Kidney tubule cell (primary cell): ENCODE data around the gene LHFPL5.

Experiments used
- DNase-seq: peaks from one replicate; pipeline ENCODE4 v3.0.0-alpha.2; 2018; ENCODE audit warnings: low spot score

The LHFPL5 gene

DNA sequence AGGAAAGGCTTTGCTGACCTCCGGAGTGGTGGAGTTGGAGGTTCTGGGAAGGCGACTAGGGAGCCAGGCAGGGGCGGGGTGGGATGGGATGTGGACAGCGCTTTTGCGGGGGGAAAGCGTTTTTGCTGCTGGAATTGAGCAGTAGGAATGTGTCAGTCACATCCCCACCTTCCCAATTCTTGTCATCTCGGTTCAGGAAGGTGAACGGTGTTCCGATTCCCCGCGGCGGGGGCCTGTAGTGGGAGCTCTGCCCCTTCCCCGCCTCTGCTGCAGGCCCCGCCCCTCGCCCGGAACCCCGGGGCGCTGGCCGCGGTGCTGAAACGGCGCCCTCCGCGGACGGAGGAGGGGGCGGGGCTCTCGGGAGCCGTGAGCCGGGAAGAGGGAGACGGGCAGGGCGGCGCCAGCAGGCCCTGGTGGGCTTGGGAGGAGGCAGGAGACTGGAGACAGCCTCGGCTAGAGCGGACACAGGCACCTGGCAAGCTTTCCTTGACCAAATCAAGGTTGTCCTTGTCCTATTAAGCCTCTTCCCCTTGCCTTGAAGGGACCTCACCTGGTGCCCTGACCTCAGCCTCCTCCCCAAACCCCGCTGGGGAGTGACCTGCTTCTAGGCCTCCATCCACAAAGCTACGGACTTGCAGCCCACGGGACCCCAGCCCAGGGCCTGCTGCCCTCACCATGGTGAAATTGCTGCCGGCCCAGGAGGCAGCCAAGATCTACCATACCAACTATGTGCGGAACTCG, at the start of gene LHFPL5:
TSS of gene LHFPL5 (plus strand) at position 357 of the 741 bp plus-strand sequence. CDS start at position 676, 319 bp downstream.
- peak; percentile 43 for DNase-seq

DNA sequence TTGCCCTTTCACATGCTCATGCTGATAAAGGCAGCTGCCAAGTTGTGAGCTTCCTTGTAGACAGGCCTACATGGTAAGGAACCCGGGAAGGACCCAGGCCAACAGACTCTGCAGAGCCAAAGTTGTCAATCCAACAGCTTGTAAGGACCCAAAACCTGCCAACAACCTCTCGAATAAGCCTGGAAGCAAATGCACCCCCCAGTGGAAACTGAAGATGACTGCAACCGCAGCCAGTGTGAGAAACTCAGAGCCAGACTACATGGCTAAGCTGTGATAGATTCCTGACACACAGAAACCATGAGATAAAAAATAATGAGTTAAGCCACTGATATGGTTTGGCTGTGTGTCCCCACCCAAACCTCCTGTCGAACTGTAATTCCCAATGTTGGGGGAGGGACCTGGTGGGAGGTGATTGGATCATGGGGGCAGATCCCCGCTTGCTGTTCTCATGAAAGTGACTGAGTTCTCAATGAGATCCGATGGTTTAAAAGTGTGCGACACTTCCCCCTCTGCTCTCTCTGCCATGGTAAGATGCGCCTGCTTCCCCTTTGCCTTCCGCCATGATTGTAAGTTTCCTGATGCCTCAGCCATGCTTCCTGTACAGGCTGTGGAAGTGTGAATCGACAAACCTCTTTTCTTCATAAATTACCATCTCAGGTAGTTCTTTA, 47.6 kb upstream of the LHFPL5 start:
- peak; percentile 17 for DNase-seq

DNA sequence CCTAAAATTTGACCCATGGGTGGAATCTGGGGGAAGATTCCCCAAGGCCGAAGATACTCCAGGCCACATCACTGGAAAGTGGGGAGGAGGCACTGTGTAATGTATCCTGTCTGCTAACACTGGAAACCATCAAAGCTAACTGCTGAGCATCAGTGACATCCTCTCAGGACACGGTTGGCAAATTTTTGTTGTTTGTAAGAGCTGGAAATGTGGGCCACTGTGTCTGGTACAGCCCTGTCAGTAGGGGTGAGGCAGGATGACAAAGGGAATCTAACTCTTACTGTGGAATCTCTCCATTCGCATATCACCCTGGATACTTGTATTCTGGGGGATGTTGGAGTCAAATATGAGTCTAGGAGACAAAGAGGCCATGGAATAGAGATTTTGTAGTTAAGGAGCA, 45.7 kb upstream of the LHFPL5 start:
- no peak for DNase-seq

DNA sequence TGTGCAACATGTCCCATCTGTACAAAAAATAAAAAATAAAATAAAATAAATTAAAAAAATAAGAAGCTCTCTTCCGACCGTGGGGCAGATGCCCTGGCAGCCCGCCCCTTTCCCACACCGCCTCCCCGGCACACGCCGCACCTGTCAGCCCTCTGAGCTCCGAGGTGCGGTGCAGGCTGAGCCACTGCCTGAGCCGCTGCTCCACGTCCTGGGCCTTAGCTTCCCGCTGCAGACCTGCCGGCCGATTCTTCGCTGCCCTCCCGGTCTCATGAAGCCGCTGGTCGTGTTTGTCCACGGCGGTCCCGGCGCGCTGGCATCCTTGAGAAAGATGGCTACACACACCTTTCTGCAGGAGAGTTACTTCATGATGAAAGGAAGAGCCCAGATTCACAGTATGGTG, 39.4 kb upstream of the LHFPL5 start:
- DNase-seq: no peak

DNA sequence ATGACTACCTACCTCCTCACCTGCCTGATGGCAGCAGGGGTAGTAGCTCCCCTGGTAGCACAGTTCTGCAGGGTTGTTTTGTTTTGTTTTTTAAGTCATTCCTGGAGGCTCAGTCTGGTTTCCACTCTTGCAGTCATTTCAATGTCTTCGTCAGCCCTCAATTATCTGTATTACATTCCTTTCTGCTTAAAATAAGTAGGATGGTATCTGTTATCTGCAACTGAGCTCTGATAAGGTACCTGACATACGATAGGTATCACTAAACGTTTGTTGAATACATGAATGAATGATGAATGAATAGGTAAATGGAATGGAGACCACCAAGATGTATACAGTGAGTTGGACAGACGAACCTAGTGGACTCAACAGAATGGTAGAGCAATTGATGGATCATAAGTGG, 35.9 kb upstream of the LHFPL5 start:
- DNase-seq: no peak

DNA sequence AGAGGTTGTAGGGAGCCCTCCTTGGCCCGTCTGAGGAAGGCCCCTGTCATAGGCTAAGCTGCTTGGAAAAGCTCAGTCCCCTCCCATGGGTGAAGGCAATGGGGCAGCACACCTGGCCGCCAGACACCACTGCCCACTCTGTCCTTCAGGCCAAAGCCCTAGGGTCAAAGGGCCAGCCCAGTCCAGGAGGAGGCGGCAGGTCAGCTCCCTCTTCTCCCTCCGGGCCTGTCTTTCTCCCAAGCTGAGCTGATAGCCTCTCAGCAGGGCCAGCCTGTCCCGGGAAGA, 33.9 kb upstream of the LHFPL5 start:
- DNase-seq: no peak

DNA sequence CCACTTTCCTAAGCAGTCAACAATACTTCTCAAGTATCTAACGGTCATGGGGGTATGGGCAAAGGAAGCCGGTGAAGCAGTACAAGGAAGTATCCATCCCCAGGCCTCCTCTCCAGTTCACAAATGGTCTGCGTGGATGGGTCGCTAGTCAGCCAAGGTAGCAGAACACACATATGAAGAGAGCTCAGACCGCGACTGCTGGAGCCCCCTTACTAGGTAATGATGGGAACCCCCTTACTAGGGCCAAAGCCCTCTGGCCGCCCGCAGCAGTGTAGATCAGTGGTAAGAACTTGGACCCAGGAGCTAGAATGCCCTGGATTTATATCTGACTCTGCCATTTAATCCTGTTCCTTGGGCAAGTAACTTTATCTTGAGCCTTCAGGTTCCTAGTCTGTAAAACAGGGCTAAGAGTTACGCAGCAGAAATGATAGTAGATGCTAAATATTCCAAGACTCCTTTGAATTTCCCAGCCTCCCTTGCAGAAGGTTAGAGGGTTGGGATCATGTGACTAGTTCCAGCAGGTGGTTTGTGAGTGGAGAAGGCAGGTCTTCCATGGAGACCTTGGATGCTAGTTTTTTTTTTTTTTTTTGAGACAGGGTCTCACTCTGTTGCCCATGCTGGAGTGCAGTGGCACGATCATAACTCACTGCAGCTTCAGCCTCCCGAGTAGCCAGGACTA, 30.9 kb upstream of the LHFPL5 start:
- DNase-seq: no peak

DNA sequence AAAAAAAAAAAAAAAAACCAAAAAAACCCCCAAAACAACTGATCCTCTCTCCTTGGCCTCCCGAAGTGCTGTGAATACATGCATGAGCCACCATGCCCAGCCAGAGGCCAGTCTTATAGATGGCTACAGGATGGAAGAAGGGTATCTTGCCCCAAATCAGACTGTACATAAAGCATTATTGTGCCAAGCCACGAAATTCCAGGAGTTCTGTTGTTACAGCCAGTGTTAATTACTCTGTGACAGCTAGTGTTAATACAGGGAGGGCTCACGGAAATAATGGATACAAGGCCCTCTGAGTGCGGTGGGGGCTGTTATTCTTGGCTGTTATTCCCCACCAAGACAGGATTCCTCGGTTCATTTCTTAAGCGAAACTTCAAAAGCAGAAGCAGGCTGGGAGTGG, 30.1 kb upstream of the LHFPL5 start:
- no peak for DNase-seq

DNA sequence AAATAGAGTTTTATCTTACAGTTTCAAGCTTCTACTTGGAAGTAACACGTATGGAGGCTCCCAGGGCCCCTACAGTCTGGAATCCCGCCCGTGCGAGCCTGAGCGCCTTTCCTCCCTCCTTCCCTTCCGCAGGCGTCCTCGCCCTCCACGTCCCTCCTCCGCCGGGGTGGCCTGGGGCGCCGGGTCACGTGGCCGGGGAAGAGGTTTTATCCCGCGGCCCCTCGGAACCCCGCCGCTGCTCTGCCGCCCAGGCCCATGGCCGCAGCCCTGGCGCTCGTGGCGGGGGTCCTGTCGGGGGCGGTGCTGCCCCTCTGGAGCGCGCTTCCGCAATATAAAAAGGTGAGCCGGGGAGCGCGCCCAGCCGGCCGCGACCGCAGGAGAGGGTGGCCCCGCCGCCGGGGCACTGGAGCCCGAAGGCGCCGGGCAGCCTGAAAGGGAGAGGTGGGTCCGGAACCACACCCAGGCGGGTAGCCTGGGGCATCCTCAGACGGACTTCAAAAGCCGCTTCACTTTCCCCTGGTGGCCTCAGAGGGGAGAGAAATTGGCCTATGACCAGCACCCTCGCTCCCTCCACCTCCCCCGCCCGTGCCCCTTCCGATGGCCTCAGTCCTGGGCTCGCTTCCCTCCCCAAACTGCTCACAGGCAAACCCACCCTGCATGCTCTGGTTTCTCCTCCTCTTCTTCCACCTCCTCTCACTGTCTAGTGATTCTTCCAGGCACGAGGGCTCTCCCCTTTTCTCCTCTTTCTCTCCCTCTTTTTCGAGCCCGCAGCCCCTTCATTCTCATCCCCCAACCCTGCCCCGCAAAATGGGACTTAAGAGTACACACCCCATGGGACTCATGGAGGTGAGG, 28.6 kb upstream of the LHFPL5 start, which contains the start of gene CLPSL2:
TSS of gene CLPSL2 (plus strand) at position 235 of the 852 bp plus-strand sequence. CDS start at position 256, 21 bp downstream.
- DNase-seq: peak; percentile 15

DNA sequence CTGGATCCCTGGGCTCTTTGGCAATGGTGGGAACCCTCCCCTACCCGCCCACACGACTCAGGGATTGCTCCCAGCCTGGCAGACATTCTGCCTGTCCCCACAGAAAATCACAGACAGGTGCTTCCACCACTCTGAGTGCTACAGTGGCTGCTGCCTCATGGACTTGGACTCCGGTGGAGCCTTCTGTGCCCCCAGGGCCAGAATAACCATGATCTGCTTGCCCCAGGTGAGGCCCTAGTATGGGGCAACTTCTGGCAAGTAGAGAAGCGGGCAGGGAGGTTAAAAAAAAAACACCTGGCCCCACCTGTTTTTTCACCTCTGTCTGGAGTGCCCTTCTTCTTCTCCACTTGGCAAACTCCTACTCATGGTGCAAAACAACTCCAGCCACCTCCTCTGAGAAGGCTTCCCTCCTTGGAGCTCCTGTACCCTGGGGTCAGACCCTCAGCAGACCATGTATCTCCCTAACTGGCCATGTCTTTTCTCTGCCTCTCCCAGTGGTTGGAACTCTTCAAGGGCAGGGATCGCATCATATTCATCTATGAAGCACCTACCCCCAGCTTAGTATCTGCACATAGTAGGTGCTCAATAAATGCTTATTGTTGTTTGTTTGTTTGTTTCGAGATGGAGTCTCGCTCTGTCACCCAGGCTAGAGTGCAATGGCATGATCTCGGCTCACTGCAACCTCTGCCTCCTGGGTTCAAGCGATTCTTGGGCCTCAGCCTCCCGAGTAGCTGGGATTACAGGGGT, 27.6 kb upstream of the LHFPL5 start:
- DNase-seq: no peak

DNA sequence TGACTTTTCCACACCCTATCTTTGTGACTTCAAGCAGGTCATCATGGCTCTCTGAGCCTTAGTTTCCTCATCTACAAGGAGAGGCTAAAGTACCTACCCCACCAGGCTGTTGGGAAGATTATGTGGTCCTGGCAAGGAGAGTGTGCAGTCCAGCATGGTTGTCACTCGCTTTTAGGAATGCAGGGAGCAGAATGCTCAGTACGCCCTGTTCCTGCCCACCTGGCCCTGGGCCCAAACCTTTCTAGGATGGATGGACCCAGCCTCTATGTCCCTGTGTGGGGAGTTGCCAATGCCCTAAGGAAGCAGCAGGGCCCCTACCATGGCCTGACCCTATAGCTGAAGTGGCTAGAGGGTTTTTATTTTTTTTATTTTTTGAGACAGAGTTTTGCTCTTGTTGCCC, 26.7 kb upstream of the LHFPL5 start:
- no peak for DNase-seq

DNA sequence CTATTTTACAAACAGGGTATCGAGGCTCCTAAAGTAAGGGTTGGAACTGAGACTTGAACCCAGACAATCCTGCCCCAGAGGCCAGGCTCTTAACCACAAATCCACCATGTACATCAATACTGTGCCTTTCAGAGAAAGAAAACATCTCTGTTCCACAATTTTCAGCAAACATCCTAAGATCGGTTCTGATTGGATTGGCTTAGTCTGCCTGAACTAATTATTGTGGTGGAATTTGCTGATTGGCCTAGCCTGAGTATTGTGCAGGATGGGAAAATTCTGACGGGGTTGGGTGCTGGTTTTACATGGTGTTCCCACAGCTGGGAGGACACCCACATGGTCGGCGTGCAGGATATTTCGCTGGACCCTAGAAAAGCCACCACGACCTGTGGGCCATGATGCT, 24.4 kb upstream of the LHFPL5 start, which contains the start of gene CLPSL1:
TSS of gene CLPSL1 (plus strand) at position 301 of the 400 bp plus-strand sequence. CDS start at position 393, 92 bp downstream.
- DNase-seq: no peak

DNA sequence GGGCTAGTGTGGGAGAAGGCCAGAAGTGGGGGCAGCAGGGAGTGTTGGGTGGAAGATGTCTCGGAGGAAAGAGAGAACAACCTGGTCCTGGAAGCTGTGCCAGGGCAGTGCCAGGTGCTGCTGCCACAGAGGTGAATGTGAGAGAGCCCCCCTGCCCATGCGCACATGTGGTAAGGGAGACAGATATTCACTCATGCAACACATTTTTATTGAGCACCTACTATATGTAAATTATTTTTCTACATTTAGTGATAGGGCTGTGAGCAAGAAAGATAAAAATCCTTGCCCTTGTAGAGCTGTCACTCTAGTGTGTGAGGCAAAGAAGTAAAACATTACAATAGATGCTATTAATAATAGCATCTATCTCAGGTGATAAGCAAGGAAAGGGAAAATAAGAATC, 23.9 kb upstream of the LHFPL5 start:
- no peak for DNase-seq

DNA sequence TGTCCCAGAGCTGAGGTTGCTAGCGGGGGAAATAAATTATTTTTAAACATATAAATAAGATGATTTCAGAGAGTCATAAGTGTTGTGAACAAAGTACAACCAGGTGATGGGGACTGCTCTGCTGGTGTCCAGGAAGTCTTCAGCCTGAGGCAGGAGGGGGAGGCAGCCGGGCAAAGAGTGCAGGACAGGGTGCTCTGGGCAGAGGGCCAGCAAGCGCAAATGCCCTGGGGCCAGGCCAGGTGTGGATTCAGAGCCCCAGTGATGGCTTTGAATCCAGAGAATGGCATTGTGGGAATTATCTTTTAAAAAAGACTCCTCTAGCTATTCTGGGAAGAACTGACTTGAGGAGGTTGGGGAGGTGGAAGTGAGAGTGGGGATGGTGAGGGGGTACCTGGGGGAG, 22.7 kb upstream of the LHFPL5 start:
- DNase-seq: peak; percentile 31

DNA sequence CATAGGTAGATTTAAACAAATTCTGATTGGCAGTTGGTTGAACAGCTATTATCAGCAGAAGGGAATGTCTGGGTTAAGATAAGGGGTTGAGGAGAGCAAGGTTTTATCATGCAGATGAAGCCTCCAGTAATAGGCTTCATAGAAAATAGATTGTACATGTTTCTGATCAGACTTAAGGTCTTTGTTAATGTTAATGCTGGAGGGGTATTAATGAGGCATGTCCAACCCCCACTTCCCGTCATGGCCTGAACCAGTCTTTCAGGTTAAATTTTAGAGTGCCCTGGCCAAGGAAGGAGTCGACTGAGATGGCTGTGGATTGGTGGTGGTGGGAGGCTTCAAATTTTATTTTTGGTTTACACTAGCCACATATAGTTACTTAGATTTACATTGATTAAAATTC, 21.0 kb upstream of the LHFPL5 start:
- DNase-seq: no peak

DNA sequence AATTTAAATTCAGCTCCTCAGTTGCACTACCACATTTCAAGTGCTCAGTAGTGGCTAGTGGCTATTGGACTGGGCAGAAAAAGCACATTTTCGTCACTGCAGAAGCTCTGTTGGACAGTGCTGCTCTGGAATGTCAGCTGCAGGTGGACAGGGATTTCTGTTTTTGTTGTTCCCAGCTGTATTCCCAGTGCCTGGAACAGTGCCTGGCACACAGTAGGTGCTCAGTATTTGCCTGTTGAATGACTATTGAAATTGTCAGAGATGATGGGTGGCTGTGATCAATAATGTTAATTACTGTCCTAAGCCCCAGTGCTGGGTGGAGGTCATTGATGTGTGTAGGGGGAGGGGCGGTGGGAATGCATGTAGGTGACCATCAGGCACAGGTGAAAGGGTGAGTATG, 18.9 kb upstream of the LHFPL5 start:
- DNase-seq: no peak

DNA sequence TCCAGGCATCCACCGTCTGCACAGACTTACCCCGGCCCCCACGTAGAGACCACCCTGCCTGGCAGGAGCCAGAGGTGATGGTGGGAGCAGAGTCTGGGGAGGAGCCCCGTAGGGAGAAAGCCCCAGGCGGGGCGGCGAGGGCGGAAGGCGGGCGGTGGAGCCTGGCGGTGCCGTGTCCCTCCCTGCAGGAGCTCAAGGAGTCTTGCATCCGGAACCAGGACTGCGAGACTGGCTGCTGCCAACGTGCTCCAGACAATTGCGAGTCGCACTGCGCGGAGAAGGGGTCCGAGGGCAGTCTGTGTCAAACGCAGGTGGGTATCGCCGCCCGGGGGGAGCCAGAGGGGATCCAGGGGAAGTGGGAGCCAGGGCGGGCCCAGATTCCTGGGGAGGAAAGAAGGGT, 18.3 kb upstream of the LHFPL5 start:
- DNase-seq: no peak

DNA sequence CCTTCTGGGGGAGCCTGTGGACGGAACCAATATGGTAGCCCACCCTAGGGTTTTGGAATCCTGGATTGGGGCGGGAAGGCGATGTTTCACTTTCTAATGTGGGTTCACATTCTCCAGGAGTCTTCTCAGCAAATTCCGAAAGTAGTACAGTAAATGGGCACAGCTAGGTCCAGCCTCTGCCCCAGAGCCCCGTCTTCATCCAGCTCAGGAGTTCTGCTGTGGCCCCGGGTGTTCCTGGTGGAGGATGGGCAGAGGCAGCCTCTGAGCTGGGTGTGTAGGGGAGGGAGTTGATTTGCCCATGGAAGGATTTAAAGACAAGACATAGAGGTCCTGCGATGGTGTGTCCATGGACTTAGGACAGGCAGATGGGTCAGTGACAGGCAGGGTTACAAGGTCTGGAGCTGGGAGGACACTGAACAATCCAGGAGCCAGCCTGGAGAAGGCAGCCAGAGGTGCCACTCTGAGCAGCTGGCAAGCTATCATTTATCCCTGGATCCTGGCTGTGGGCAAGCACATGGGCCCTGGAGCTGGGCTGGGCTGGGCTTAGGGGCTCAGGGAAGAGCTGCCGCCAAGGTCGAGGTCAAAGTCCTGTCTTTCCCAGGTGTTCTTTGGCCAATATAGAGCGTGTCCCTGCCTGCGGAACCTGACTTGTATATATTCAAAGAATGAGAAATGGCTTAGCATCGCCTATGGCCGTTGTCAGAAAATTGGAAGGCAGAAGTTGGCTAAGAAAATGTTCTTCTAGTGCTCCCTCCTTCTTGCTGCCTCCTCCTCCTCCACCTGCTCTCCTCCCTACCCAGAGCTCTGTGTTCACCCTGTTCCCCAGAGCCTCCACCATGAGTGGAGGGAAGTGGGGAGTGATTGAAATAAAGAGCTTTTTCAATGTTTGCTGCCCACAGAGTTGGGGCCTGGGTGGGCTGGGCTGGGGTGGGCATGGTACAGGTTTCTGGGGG, 17.6 kb upstream of the LHFPL5 start:
- no peak for DNase-seq

DNA sequence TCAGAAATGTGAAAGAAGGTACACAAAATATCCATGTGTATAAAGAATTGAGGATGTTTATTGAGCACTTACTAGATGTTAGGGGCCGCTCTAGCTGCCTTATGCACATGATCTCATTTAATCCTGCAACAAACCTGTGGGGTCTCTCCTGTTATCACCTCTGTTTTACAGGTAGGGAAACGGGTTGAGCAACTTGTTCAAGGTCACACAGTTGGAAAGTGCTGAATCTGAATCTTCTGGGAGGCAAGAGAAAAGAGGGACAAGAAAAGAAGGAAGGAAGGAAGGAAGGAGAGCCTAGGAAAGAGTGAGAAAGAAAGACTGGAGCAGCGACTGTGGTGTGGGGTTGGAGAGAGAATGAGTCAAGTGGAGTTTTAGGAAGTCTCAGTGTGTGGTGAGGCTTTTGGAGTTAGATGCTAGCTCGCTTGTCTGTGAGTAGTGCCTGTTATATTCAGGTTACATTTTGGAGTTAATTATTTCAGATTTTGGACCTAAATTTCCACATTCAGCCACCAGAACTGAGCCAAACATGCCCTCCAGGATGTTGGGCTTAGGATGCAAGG, 16.6 kb upstream of the LHFPL5 start:
- no peak for DNase-seq

DNA sequence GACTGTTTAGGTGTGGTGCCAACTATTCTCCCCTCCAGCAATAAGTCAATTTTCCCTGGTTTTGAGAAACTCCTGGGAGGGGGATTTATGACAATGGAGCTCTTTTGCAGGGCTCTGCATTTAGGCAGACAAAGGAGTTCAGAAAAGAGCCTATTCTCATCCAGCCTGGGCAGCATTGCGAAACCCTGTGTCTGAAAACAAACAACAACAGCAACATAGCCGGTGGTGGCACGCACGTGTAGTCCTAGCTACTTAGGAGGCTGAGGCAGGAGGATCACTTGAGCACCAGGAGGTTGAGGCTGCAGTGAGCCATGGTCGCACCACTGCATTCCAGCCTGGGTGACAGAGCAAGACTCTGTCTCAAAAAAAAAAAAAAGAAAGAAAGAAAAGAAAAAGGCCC, 14.5 kb upstream of the LHFPL5 start:
- no peak for DNase-seq
